IPS-NIHi11 (cell line): ENCODE results near the gene ZNF701.
"Not testable (repeated sequence)": the region's sequence is repeated elsewhere in the genome, so short reads cannot be mapped to it uniquely, and the experiment has no call there.

ENCODE experiments used
- DNase-seq: peaks from one replicate; pipeline ENCODE4 v3.0.0; 2012; ENCODE audit warnings: mixed read lengths, low spot score

ZNF701 gene

DNA sequence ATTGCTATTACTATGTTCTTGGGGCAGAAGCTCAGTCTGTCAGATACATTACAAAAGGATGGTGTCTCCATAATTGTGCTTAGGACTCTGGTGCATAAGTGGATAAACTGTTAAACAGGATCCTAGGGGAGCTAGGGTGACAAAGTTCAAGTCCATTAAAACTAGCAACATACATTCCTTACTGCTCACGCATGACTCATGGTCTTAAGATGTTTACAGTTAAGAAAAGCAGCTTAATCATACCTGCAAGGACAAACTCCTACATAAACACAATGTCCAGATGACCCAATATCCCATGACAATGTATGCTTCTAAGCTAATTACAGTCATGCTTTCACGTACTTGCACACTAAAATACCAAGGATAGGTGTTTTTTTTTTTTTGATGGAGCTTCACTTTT is 3.5 kb upstream of the ZNF701 start:
- DNase-seq: no peak

- DNase-seq: no peak
Measured at GRCh38 chr19:52567921-52568320, 2.2 kb upstream of the ZNF701 start.

DNA sequence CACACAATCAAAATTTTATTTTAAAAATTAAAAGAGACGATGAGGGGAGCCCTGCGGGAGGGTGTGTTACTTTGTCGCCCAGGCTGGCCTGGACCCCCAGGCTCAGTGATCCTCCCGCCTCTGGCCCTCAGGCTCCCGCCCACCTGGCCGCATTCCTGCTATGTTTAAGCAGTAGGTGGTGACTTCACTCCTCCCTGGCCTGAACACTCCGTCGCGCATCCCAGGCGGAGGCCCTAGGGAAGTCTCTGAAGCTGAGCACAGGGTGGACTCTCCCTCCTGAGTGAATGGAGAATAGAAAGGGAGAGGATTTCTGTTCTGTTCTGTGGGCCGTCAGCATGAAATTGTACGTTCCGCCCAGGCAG is 468 bp upstream of the ZNF701 start:
- peak; percentile 78 for DNase-seq

GRCh38 chr19:52584736-52585440 is 14.8 kb downstream of the ZNF701 start:
- DNase-seq: peak; percentile 46

DNA sequence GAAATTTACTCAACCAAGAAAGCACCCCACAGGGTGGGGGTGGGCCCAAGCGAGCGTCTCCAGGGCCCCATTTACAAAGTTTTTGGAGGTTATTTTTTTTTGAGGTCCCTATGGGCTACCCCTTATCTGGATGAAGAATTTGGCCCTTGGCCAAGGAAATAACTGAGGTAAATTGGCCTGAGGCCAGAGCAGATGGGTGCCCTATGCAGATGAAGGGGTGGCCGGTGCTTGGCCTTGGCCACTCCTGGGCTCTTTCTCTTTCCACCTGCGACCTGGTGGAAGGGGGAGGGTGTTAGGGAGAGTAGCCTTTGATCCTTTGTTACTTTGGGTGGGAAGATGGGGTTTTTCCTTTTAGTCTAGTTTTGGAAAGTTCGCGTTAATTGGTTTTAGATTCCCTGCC is 15.5 kb downstream of the ZNF701 start:
- no peak for DNase-seq

DNA sequence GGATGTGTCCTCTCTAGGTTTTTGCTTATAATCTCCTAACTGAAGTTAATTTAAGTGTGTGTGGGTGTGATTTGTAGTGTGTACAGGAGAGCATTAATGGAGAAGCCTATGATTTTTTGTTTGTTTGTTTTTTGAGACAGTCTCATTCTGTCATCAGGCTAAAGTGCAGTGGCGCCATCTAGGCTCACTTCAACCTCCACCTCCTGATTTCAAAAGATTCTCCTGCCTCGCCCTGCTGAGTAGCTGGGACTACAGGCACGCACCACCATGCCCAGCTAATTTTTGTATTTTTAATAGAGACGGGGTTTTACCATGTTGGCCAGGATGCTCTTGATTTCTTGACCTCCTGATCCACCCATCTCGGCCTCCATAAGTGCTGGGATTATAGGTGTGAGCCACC is 20.6 kb downstream of the ZNF701 start:
- DNase-seq: no peak

DNA sequence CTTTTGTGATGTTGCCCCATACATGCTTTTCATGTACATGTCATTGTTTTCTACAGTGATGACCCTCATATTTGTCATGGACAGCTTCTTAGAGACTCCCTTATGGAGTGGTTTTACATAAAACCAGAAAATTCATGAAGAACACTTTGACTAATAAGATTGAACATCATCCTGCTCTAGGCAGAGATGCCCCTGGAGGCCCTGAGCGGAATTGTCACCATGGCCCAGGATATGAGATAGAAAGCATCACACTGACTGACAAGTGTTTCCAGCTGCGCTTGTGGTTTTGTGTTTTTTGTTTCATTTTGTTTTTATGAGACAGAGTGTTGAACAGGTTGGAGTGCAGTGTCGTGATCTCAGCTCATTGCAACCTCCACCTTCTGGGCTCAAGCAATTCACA is 22.2 kb downstream of the ZNF701 start:
- DNase-seq: no peak

- DNase-seq: not testable (repeated sequence)
Measured at GRCh38 chr19:52593441-52593840, 23.4 kb downstream of the ZNF701 start.

- no peak for DNase-seq
Measured at GRCh38 chr19:52599241-52599640, 29.2 kb downstream of the ZNF701 start.

- DNase-seq: no peak
Measured at GRCh38 chr19:52600639-52601024, 30.5 kb downstream of the ZNF701 start.

DNA sequence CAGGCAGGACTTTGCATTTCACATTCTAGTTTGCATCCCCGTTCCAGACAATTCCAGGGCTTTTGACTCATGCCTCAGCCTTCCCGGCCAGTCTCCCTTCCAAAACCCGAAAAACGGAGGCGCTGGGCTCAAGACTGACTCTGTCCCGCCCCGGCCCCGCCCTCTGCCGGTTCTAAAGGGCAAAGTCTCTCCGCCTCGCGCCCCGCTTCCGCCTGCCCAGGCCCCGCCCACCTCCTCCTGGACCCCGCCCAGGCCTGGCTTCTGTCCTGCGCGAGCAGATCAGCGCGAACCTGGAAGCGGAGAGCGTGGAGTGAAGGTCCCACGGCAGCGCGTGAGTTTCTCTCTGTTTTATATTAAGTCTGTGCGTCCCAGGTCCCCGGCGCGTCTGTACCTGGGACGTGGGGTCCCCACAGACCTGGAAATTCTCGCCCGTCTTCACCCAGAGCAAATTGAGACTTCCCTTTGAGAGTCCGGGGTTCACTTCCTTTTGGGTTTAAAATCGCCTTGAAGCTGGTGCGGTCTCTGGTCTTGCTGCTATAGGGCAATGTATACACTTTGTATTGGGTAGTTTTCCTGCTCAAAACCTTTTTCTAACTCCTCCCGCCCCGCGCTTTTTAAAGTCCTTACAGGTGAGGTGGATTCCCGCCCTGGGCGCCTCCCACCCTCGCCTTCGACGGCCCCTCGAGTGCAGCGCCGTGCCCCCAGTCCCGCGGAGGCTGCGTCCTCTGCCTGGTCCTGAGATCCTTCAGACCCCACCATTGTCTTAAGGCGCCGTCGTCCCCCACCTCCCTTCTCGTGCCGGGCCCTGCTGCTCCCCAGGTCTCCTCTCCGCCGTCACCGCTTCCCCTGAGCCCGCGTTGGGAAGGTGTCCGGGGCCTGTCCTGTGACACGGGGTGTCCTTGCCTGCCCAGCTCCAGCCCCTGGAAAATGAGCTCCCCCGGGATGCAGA is 31.2 kb downstream of the ZNF701 start:
- peak; percentile 93 for DNase-seq

- DNase-seq: not testable (repeated sequence)
Measured at GRCh38 chr19:52601974-52602366, 31.9 kb downstream of the ZNF701 start.

GRCh38 chr19:52602941-52603340 is 32.9 kb downstream of the ZNF701 start:
- DNase-seq: no peak

GRCh38 chr19:52603558-52604207 is 33.6 kb downstream of the ZNF701 start:
- no peak for DNase-seq

- DNase-seq: no peak
Measured at GRCh38 chr19:52613299-52613906, 43.3 kb downstream of the ZNF701 start.

DNA sequence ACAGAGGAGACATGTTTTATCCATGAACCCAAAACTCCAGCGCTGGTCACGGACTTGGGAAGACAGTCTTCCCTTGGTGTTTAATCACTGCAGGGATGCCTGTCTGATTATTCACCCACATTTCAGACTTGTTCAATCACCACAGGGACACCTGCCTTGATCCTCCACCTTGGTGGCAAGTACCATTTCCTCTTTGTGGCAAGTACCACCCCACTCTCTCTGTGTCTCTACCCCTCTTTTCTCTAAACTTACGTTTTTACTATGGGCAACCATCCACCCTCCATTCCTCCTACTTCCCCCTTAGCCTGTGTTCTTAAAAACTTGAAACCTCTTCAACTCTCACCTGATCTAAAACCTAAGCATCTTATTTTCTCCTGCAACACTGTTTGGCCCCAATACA is 51.3 kb downstream of the ZNF701 start:
- DNase-seq: no peak

DNA sequence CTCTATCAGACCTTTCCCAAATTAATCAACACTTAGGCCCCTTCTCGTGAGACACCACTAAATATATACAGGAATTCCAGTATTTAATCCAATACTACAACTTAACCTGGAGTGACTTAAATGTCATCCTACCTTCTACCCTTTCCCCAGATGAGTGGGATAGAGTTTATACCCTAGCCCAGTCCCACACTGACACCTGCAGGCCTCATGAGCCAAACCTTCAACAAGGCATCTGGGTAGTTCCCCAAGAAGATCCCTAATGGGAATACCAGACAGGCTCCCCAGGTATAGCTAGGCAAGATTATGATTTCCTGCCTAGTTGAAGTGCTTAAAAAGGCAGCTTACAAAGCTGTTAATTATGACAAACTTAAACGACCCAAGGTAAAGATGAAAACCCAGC is 52.2 kb downstream of the ZNF701 start:
- DNase-seq: peak; percentile 21

GRCh38 chr19:52626915-52627314 is 56.8 kb downstream of the ZNF701 start:
- no peak for DNase-seq

DNA sequence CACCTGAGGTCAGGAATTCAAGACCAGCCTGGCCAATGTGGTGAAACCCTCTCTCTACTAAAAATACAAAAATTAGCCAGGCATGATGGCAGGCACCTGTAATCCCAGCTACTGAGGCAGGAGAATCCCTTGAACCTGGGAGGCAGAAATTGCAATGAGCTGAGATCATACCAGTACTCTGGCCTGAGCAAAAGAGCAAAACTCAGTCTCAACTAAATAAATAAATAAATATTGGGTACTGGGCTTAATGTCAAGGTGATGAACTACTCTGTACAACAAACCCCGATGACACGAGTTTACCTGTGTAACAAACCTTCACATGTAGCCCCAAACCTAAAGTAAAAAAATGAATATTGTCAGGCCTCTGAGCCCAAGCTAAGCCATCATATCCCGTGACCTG is 57.4 kb downstream of the ZNF701 start:
- not testable (repeated sequence) for DNase-seq

DNA sequence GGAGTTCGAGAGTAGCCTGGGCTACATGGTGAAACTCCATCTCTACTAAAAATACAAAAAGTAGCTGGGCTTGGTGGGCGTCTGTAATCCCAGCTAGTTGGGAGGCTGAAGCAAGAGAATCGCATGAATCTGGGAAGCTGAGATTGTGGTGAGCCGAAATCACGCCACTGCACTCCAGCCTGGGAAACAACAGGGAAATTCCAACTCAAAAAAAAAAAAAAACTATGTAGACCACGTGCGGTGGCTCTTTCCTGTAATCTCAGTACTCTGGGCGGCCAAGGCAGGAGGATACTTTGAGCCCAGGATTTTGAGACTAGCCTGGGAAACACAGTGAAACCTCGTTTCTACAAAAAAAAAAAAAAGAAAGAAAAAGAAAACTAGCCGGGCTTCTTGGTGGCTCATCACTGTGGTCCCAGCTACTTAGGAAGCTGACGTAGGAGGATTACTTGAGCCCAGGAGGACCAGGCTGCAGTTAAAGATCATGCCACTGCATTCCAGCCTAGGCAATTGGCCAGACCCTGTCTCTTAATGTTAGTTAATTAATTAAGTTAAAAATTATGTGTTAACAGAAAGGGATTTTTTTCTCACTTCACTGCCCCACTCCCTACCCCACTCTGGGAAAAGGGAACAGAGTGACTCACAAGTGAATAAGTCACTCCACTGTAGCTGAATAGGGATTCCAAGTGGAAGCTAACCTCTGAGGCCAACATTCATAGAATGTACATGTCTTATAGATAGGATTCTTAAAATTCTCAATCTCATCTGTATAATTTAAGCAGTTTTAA is 65.9 kb downstream of the ZNF701 start:
- no peak for DNase-seq
